SK-N-SH treated with all-trans-retinoic acid at 6 μM for 48 hours (cell line): ENCODE results near the gene ARL2.
A peak's percentile ranks its signal among the peaks of the same experiment; 100 is the strongest.
"Not testable (repeated sequence)": the region's sequence is repeated elsewhere in the genome, so short reads cannot be mapped to it uniquely, and the experiment has no call there.

Experiments used
- ATAC-seq: fragments of 200-7000 bp; cut with Tn5 transposase; 3 replicates; pipeline ENCODE4 v1.9.1; 2020; ENCODE audit warnings: mild to moderate bottlenecking, moderate library complexity
- ARNTL ChIP-seq: fragments of 450-650 bp; formaldehyde crosslinking; IDR thresholded peaks from 2 replicates; pipeline ENCODE4 v1.5.0; 2020; ENCODE audit warnings: low read depth, mild to moderate bottlenecking, moderate library complexity, borderline replicate concordance
- BACH2 ChIP-seq: fragments of 250-450 bp; sonication (Bioruptor Pico); IDR thresholded peaks from 2 replicates; pipeline ENCODE4 v1.9.0; 2021; ENCODE audit warnings: mild to moderate bottlenecking, borderline replicate concordance
- CSDC2 ChIP-seq: fragments of 250-450 bp; sonication (Bioruptor Pico); IDR thresholded peaks from 2 replicates; pipeline ENCODE4 v1.5.0; 2020; ENCODE audit warnings: mild to moderate bottlenecking, moderate library complexity
- ESRRG ChIP-seq: fragments of 250-450 bp; sonication (Bioruptor Pico); IDR thresholded peaks from 2 replicates; pipeline ENCODE4 v1.6.1; 2021; ENCODE audit warnings: mild to moderate bottlenecking
- GLIS3 ChIP-seq: fragments of 250-450 bp; sonication (Bioruptor Pico); IDR thresholded peaks from 2 replicates; pipeline ENCODE4 v1.5.0; 2020; ENCODE audit warnings: mild to moderate bottlenecking, moderate library complexity
- ISL1 ChIP-seq: fragments of 250-450 bp; sonication (Bioruptor Pico); IDR thresholded peaks from 2 replicates; pipeline ENCODE4 v2.1.2; 2022; ENCODE audit warnings: mild to moderate bottlenecking, moderate library complexity
- OSR1 ChIP-seq: fragments of 250-450 bp; sonication (Bioruptor Pico); IDR thresholded peaks from 2 replicates; pipeline ENCODE4 v1.8.0; 2022; ENCODE audit warnings: moderate library complexity, mild to moderate bottlenecking, inconsistent platforms
- PPARA ChIP-seq: fragments of 250-450 bp; sonication (Bioruptor Pico); IDR thresholded peaks from 2 replicates; pipeline ENCODE4 v1.5.0; 2020; ENCODE audit warnings: mild to moderate bottlenecking, borderline replicate concordance
- RARB ChIP-seq: fragments of 250-450 bp; sonication (Bioruptor Pico); IDR thresholded peaks from 2 replicates; pipeline ENCODE4 v1.8.0; 2021; ENCODE audit warnings: mild to moderate bottlenecking, moderate library complexity
- SNAI2 ChIP-seq: fragments of 250-450 bp; sonication (Bioruptor Pico); IDR thresholded peaks from 2 replicates; pipeline ENCODE4 v1.5.0; 2020; ENCODE audit warnings: mild to moderate bottlenecking, moderate library complexity
- TCF4 ChIP-seq: fragments of 250-450 bp; sonication (Bioruptor Pico); IDR thresholded peaks from 2 replicates; pipeline ENCODE4 v1.8.0; 2021; ENCODE audit warnings: mild to moderate bottlenecking, moderate library complexity, borderline replicate concordance
- TOX ChIP-seq: fragments of 250-450 bp; sonication (Bioruptor Pico); IDR thresholded peaks from 2 replicates; pipeline ENCODE4 v1.8.0; 2021; ENCODE audit warnings: mild to moderate bottlenecking, moderate library complexity, borderline replicate concordance
- ZC3H10 ChIP-seq: fragments of 250-450 bp; sonication (Bioruptor Pico); IDR thresholded peaks from 2 replicates; pipeline ENCODE4 v1.5.1; 2021; ENCODE audit warnings: mild to moderate bottlenecking, moderate library complexity
- ZFP3 ChIP-seq: fragments of 250-450 bp; sonication (Bioruptor Pico); IDR thresholded peaks from 2 replicates; pipeline ENCODE4 v1.5.0; 2020; ENCODE audit warnings: mild to moderate bottlenecking, moderate library complexity
- ZFP30 ChIP-seq: fragments of 450-650 bp; formaldehyde crosslinking; IDR thresholded peaks from 2 replicates; pipeline ENCODE4 v1.5.0; 2022; ENCODE audit warnings: mild to moderate bottlenecking, moderate library complexity
- ZNF565 ChIP-seq: fragments of 450-650 bp; formaldehyde crosslinking; conservative IDR thresholded peaks from 2 replicates; pipeline ENCODE4 v1.5.0; 2020; ENCODE audit warnings: low read depth, mild to moderate bottlenecking, moderate library complexity
- ZNF70 ChIP-seq: fragments of 450-650 bp; formaldehyde crosslinking; IDR thresholded peaks from 2 replicates; pipeline ENCODE4 v1.5.0; 2020; ENCODE audit warnings: mild to moderate bottlenecking, moderate library complexity
- ZNF8 ChIP-seq: fragments of 450-650 bp; formaldehyde crosslinking; IDR thresholded peaks from 2 replicates; pipeline ENCODE4 v1.5.0; 2020; ENCODE audit warnings: mild to moderate bottlenecking, moderate library complexity
- TF ChIP-seq, protein P1 (sequence below): fragments of 250-450 bp; sonication (Bioruptor Pico); IDR thresholded peaks from 2 replicates; pipeline ENCODE4 v1.5.1; 2020; ENCODE audit warnings: low read depth, mild to moderate bottlenecking, moderate library complexity
- TF ChIP-seq, protein P2 (sequence below): fragments of 250-450 bp; sonication (Bioruptor Pico); IDR thresholded peaks from 2 replicates; pipeline ENCODE4 v1.5.0; 2020; ENCODE audit warnings: mild to moderate bottlenecking, moderate library complexity
- TF ChIP-seq, protein P3 (sequence below): fragments of 250-450 bp; sonication (Bioruptor Pico); IDR thresholded peaks from 2 replicates; pipeline ENCODE4 v1.5.1; 2021; ENCODE audit warnings: mild to moderate bottlenecking, moderate library complexity

ARL2 gene

DNA sequence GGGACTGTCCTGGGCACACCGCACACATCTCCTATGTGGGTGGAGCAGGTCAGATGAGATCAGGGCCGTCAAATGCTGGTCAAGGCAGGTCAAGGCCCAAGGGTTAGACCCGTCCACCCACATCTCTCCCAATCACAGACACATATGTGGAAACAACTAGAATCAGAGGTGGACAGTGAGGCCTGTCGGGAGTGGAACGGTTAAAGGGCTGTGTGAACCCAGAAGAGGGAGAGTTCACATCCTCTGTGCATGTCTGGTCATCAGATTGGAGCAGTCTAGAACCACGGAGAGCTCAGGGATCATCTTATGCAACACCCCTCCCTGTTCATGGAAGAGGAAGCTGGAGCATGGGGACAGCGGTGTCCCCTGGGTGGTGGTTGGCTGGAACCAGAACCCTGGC, 5.9 kb downstream of the ARL2 start:
- ATAC-seq, result no peak
- TF ChIP-seq OSR1 (CRISPR knock-in tag), result no peak
- TF ChIP-seq ISL1, result no peak

DNA sequence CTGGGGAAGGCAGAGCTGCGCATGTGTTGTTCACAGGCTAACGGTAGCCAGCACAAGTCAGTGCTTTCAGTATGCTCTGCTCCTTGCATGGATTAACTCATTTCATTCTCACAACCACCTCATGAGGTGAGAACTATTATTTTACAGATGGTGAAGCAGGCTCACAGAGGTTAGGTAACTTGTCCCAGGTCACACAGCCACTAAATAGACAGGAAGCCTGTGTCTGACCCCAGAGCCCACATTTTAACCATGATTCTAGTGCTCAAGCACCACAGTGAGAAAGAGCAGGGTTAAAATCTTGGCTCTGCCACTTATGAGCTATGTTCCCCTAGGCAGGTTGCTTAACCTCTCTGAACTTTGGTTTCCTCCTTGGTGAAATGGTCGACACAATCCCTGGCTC, 7.0 kb downstream of the ARL2 start:
- no peak for ATAC-seq
- no peak for TF ChIP-seq TCF4 (CRISPR knock-in tag)
- TF ChIP-seq, protein P1, sequence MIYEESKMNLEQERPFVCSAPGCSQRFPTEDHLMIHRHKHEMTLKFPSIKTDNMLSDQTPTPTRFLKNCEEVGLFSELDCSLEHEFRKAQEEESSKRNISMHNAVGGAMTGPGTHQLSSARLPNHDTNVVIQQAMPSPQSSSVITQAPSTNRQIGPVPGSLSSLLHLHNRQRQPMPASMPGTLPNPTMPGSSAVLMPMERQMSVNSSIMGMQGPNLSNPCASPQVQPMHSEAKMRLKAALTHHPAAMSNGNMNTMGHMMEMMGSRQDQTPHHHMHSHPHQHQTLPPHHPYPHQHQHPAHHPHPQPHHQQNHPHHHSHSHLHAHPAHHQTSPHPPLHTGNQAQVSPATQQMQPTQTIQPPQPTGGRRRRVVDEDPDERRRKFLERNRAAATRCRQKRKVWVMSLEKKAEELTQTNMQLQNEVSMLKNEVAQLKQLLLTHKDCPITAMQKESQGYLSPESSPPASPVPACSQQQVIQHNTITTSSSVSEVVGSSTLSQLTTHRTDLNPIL (CRISPR knock-in tag), result no peak
- TF ChIP-seq ESRRG (CRISPR knock-in tag), result no peak
- no peak for TF ChIP-seq CSDC2 (CRISPR knock-in tag)
- no peak for TF ChIP-seq RARB (CRISPR knock-in tag)
- TF ChIP-seq, protein P2, sequence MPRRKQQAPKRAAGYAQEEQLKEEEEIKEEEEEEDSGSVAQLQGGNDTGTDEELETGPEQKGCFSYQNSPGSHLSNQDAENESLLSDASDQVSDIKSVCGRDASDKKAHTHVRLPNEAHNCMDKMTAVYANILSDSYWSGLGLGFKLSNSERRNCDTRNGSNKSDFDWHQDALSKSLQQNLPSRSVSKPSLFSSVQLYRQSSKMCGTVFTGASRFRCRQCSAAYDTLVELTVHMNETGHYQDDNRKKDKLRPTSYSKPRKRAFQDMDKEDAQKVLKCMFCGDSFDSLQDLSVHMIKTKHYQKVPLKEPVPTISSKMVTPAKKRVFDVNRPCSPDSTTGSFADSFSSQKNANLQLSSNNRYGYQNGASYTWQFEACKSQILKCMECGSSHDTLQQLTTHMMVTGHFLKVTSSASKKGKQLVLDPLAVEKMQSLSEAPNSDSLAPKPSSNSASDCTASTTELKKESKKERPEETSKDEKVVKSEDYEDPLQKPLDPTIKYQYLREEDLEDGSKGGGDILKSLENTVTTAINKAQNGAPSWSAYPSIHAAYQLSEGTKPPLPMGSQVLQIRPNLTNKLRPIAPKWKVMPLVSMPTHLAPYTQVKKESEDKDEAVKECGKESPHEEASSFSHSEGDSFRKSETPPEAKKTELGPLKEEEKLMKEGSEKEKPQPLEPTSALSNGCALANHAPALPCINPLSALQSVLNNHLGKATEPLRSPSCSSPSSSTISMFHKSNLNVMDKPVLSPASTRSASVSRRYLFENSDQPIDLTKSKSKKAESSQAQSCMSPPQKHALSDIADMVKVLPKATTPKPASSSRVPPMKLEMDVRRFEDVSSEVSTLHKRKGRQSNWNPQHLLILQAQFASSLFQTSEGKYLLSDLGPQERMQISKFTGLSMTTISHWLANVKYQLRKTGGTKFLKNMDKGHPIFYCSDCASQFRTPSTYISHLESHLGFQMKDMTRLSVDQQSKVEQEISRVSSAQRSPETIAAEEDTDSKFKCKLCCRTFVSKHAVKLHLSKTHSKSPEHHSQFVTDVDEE, result no peak
- no peak for TF ChIP-seq ZNF565
- TF ChIP-seq SNAI2, result no peak
- TF ChIP-seq ZNF8 (CRISPR knock-in tag), result no peak
- no peak for TF ChIP-seq ZNF70 (CRISPR knock-in tag)
- TF ChIP-seq ISL1, result no peak
- no peak for TF ChIP-seq ZC3H10 (CRISPR knock-in tag)

DNA sequence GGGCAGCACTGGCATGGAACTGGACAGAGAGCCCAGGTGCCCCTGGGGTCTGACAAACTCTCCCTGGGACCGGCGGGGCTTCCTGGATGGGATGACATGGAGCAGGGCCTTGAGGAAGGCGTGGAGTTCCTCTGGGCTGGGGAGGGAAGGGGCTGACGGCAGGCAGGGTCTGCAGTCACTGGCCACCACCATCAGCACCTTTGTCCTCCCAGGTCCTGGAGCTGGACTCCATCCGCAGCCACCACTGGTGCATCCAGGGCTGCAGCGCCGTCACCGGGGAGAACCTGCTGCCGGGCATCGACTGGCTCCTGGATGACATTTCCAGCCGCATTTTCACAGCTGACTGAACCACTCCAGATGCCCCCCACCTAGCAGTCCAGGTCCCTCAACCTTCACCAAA, 7.5 kb downstream of the ARL2 start:
- no peak for TF ChIP-seq RARB (CRISPR knock-in tag)
- no peak for TF ChIP-seq ISL1
- no peak for TF ChIP-seq TOX (CRISPR knock-in tag)
- no peak for TF ChIP-seq ZNF8 (CRISPR knock-in tag)
- no peak for TF ChIP-seq ZNF70 (CRISPR knock-in tag)
- no peak for ATAC-seq

DNA sequence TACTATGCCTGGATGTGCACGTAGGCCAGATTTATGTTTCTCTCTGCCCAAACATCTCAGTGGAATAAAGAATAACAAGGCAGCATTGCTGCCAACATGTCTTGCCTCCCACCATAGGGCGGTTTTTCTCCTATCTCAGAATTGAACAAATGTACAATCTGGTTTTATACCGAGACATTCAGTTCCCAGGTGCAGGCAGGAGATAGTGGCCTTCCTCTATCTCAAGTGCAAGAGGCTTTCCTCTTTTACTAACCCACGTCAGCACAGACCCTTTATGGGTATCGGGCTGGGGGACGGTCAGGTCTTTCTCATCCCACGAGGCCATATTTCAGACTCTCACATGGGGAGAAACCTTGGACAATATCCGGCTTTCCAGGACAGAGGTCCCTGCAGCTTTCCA, 9.5 kb downstream of the ARL2 start:
- not testable (repeated sequence) for ATAC-seq

DNA sequence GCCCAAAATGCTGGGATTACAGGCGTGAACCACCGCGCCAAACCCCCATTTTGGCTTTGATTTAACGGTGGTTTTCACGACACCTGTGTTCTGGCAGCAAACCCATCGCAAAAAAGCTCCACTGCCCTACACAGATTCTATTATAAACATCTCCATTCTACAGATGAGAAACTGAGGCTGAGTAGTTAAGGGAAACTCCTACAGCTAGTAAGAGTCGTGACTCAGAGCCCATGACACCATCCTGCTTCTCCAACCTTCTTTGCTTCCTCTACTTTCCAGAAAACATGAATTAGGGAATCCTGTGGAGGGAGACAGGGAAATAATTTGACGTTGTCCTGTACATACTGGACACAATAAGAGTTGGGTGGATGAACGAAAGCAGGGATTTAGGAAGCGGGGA, 12.8 kb downstream of the ARL2 start:
- TF ChIP-seq OSR1 (CRISPR knock-in tag) (no peak), ZFP30 (CRISPR knock-in tag) (no peak), GLIS3 (CRISPR knock-in tag) (no peak), RARB (CRISPR knock-in tag) (no peak), ZFP3 (CRISPR knock-in tag) (no peak), ARNTL (CRISPR knock-in tag) (no peak), ESRRG (CRISPR knock-in tag) (no peak), TCF4 (CRISPR knock-in tag) (no peak), PPARA (CRISPR knock-in tag) (no peak), ISL1 (no peak), BACH2 (no peak), CSDC2 (CRISPR knock-in tag) (no peak)
- TF ChIP-seq, protein P3, sequence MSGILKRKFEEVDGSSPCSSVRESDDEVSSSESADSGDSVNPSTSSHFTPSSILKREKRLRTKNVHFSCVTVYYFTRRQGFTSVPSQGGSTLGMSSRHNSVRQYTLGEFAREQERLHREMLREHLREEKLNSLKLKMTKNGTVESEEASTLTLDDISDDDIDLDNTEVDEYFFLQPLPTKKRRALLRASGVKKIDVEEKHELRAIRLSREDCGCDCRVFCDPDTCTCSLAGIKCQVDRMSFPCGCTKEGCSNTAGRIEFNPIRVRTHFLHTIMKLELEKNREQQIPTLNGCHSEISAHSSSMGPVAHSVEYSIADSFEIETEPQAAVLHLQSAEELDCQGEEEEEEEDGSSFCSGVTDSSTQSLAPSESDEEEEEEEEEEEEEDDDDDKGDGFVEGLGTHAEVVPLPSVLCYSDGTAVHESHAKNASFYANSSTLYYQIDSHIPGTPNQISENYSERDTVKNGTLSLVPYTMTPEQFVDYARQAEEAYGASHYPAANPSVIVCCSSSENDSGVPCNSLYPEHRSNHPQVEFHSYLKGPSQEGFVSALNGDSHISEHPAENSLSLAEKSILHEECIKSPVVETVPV (CRISPR knock-in tag), result no peak
- TF ChIP-seq, protein P1 (CRISPR knock-in tag), result no peak
- TF ChIP-seq, protein P2, result no peak
- peak; percentile 35 for ATAC-seq
